GM18907 (cell line): ENCODE results near the gene ERI3.

ENCODE experiments used
- ATAC-seq: cut with Tn5 transposase; IDR thresholded peaks from one replicate; pipeline ENCODE4 v1.9.1; 2021; ENCODE audit warnings: mild to moderate bottlenecking, moderate library complexity; ENCODE audit not compliant: unreplicated experiment

ERI3 gene

GRCh38 chr1:44318097-44319088 is 36.7 kb downstream of the ERI3 start:
- no peak for ATAC-seq

DNA sequence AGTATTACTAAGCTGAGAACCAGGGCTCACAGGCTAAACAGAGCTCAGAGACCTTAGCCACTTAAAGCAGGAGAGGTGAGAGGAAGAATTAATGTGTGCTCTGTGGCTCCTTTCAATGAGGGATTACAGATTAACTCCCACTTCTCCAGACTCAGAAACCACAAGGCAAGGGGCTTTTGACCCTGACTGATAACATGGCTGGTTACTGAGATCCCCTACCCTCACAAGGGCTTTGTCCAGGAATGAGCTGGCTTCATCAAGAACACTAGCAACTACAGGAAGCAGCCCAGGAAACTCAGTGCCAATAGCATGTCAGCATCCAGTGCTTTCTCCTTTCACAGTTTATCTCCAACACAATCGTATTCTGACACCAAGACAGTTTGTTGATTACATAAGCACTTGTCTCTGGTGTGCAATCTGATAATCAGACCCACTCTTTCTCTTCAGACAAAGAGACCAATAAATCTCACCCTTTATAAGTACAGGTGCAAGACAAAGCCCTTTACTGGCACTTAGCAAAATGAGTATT is 38.8 kb downstream of the ERI3 start:
- ATAC-seq: peak; percentile 72

GRCh38 chr1:44315521-44315920 is 39.5 kb downstream of the ERI3 start:
- no peak for ATAC-seq

GRCh38 chr1:44314452-44314851 is 40.6 kb downstream of the ERI3 start:
- ATAC-seq: no peak

- no peak for ATAC-seq
These were observed 41.7 kb downstream of the ERI3 start for GRCh38 chr1:44313265-44313918.

DNA sequence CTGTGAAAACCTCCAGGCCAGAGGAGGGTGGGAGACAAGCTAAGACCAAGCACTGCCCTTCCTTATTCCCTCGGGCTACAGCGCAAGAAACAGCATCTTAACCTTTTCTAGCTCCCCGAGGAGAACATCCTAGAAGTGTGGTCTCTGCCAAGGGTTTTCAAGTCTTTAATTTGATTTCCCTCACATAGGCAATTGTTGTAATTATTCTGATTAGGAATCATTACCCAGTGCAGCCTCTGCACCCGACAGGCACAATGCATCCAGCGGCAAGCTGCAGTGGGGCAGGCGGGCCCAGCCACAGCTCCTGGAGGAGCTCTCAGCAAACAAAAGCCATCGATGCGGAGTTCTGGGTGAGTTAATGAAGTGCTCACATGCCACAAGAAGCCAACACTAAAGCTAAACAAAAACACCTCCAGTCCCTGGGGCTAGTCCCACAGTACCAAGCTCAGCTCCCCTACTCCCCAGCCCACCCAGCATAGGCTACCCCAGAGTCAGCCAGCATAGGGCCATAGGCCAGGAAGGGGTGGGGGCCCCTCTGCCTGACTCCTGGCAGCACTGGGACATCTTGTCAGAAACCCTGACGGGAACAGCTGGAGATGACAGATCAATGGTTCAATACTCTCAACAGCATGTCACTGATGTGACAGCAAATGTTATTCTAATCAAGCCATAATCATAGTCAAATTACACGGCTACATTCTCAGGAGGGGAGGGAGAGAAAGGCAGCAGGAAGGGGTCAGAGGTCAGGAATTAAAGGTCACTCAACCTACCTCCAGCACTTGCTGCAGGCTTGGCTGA is 42.5 kb downstream of the ERI3 start:
- no peak for ATAC-seq

GRCh38 chr1:44310006-44310405 is 45.1 kb downstream of the ERI3 start:
- no peak for ATAC-seq

GRCh38 chr1:44305962-44306422 is 49.1 kb downstream of the ERI3 start:
- ATAC-seq: no peak

GRCh38 chr1:44303532-44303931 is 51.5 kb downstream of the ERI3 start:
- ATAC-seq: no peak

DNA sequence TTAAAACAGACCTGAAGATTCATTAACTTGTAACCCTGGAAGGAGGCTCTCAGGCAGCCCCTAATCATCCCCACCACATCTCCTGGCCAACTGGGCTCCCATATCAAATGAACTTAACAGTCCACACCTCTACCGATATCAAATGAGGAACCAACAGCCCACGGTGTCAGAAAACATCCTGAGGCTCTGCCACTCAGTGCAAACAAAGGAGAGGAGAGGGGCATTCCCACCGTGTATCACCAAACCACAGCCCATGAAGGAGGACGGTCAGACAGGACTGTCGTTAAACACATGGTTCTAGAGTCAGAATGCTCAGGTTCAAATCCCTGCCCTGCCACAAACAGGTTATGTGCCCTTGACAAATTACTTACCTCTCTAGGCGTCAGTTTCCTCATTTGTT is 52.5 kb downstream of the ERI3 start:
- no peak for ATAC-seq

DNA sequence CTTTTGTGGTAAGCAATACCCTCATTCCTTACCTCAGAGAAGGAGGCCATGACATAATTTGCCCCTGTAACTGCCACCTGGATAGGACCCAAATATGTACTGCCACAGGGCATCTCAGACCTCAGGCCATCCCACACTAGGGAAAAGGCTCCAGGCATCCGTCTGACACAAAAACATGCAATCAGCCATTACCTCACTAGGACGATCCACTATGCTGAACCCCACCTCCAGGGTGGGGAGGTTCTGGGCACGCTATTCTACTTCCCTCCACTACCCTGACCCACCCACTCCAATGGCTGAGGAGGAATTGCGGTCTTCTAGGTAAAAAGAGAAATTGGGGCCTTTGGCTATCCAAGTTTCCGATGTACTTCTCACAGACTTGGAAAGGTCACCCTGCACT is 53.6 kb downstream of the ERI3 start:
- ATAC-seq: no peak

GRCh38 chr1:44300852-44301251 is 54.2 kb downstream of the ERI3 start:
- no peak for ATAC-seq

DNA sequence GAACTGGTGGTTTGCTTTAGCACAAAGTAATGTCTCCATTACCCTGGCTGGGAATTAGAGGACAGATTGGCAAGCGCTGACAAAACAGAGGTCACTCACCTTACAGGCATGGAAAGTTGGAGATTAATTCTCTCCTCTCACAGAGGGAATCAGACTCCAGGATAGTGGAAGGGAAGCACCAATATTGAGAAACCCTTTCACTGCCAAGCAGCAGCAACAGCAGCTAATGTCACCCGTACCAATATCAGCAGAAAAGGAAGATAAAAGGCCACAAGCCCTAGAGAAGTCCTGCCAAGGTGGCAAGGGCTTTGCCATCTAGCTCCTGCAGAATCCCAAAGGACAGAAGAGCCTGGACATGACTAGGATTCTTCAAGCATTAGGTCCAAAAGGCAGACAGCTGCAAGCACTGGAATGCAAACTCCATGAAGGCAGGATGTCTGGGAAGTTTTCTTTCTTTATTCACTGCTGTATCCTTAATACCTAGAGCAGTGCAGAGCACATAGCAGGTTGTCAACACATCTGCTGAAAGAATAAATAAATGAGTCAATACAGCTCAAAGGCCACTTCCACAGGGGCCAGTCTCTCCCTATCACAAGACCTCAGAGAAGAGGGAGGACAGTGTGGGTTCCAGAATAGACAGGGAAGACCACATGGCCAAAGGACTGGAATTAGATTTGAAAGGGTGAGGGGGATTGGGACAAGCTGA is 57.2 kb downstream of the ERI3 start:
- no peak for ATAC-seq

DNA sequence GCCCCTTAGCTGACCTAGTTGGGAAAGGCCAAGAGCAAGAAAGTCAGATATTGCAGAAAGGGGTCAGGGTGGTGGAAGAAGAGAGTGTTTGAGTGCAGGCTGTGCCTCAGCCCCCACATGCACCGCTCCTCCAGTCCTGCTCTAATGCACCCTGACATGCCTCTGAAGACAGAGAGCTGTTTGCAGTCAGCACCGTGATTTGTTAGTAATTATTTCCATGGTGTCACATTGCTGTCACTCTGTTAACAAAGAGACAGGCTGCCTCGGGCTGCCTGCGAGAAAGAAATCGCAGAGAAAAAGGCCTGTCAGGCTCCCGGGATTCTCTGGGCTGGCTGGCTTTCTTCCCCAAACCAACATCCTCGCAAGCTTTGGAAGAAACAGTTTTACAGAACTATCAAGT is 58.3 kb downstream of the ERI3 start:
- no peak for ATAC-seq

GRCh38 chr1:44296086-44296485 is 59.0 kb downstream of the ERI3 start:
- no peak for ATAC-seq

DNA sequence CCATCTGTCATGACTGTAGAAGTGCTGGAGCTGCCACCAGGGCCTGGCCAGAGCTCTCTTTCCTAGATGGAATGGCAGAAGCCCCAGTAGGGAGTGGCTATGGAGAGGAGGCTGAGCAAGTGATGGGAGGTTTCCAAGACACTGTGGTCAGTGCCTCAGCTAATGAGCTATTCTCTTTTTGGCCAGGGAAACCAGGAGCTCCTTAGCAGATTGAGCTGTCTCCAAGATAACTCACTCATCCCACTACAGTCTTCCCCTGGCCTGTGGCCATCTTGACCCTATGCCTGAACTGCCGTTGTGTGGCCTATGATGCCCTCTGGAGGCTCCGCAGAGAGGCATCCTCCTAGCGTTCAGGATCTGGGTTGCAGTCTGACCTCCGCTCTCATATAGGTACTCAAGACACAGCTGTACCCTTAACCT is 60.5 kb downstream of the ERI3 start:
- no peak for ATAC-seq

- no peak for ATAC-seq
These were observed 61.2 kb downstream of the ERI3 start for GRCh38 chr1:44293761-44294315.

- no peak for ATAC-seq
These were observed 62.4 kb downstream of the ERI3 start for GRCh38 chr1:44292651-44293050.

DNA sequence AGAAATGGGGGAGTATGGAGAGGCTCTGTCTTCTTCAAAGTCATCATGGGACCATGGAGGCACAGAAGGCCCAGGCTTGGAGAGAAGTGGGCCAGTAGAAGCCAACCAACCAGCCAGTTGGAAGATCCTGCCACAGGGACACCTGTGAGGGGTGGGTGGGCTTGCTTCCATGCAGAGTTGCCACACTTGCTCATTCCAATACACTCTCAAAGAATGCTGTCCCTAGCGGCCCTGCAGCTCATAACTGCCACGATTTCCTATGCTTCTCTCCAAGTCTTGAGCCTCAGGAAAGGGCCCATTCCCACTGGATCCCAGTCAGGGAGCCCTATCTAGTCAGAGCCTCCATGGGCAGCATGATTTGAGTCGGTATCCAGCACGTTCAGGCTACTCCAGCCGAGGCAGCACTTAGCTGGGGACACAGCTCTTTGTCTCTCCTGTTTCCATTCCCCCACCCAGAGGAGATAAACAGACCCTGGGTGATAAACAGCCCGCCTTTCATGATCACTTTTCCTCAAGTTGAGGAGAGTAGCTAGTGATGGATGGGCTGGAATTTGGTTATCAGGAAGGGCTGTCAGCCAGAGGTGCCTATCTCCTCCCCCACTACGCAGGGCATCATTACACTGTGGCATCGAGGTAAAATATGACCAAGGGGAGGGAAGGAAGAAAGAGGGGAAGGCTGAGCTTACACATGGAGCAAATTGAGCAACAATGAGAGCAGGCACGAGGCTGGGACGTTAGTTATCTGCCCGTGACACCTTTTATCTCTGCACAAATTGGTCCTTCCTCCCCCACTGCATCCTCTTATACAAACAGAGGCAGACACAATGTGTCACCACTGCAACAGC is 64.6 kb downstream of the ERI3 start:
- ATAC-seq: no peak
